MG63 (cell line): ENCODE data around the gene PANK4. TPM values are rescaled to one million over a fixed set of nuclear protein-coding genes. Genes with fewer than 3 reads are reported as not detected.
"Not testable (repeated sequence)": the region's sequence is repeated elsewhere in the genome, so short reads cannot be mapped to it uniquely, and the experiment has no call there.

Source experiments
- DNase-seq: peaks from one replicate; pipeline ENCODE4 v3.0.0-alpha.2; 2020
- H3K27me3 ChIP-seq: fragments of 250-450 bp; sonication (Bioruptor Pico); 2 replicates; pipeline ENCODE4 v1.5.1; 2020; ENCODE audit warnings: mild to moderate bottlenecking, moderate library complexity
- H3K36me3 ChIP-seq: fragments of 250-450 bp; sonication (Bioruptor Pico); 2 replicates; pipeline ENCODE4 v1.5.1; 2020; ENCODE audit warnings: mild to moderate bottlenecking, moderate library complexity
- H3K4me3 ChIP-seq: fragments of 250-450 bp; sonication (Bioruptor Pico); 2 replicates; pipeline ENCODE4 v1.5.1; 2020; ENCODE audit warnings: mild to moderate bottlenecking, moderate library complexity
- H3K9me3 ChIP-seq: fragments of 250-450 bp; sonication (Bioruptor Pico); 2 replicates; pipeline ENCODE4 v1.5.1; 2020; ENCODE audit warnings: mild to moderate bottlenecking, moderate library complexity
- total RNA-seq: library from RNA; depleted of rRNA; stranded (reverse); fragments of >200 nt; shearing (Covaris generic); gene quantifications from 2 replicates; pipeline ENCODE4 v1.2.3, GENCODE V29; 2014; ENCODE audit warnings: low replicate concordance

Gene PANK4
- total RNA-seq, 1 experiment from 2014 or later, result 17.3 TPM

- DNase-seq, H3K9me3 ChIP-seq, H3K36me3 ChIP-seq, H3K27me3 ChIP-seq, H3K4me3 ChIP-seq: not testable (repeated sequence)
Measured at GRCh38 chr1:2550309-2550861, 24.0 kb upstream of the PANK4 start.

- not testable (repeated sequence) for DNase-seq, H3K27me3 ChIP-seq, H3K4me3 ChIP-seq, H3K9me3 ChIP-seq, H3K36me3 ChIP-seq
Measured at GRCh38 chr1:2549367-2550029, 23.1 kb upstream of the PANK4 start.

GRCh38 chr1:2548068-2548589 lies 21.7 kb upstream of the PANK4 start:
- no peak overlapping the region for H3K4me3 ChIP-seq
- DNase-seq, result peak; percentile 49
- H3K9me3 ChIP-seq, result no peaks in the 10 kb centered on the region
- no peaks in the 10 kb centered on the region for H3K36me3 ChIP-seq
- no peaks in the 10 kb centered on the region for H3K27me3 ChIP-seq

GRCh38 chr1:2547210-2548067 lies 21.0 kb upstream of the PANK4 start:
- no peak for DNase-seq
- Histone ChIP-seq H3K36me3 (no peaks in the 10 kb centered on the region), H3K9me3 (no peaks in the 10 kb centered on the region), H3K4me3 (no peak overlapping the region), H3K27me3 (no peaks in the 10 kb centered on the region)

- H3K27me3 ChIP-seq, result no peaks in the 10 kb centered on the region
- H3K4me3 ChIP-seq, result peak overlapping the region; percentile 38
- H3K36me3 ChIP-seq, result no peaks in the 10 kb centered on the region
- DNase-seq, result peak; percentile 75
- no peaks in the 10 kb centered on the region for H3K9me3 ChIP-seq
Measured at GRCh38 chr1:2546515-2547209, 20.3 kb upstream of the PANK4 start.

- DNase-seq, result peak; percentile 37
Measured at GRCh38 chr1:2545754-2546514, 19.5 kb upstream of the PANK4 start.

GRCh38 chr1:2544875-2545640 lies 18.7 kb upstream of the PANK4 start:
- H3K4me3 ChIP-seq, result no peak overlapping the region
- no peaks in the 10 kb centered on the region for H3K9me3 ChIP-seq
- no peaks in the 10 kb centered on the region for H3K36me3 ChIP-seq
- no peaks in the 10 kb centered on the region for H3K27me3 ChIP-seq
- no peak for DNase-seq

More at GRCh38 chr1:2545754-2546514, 19.5 kb upstream of the PANK4 start:
- Histone ChIP-seq H3K27me3 (no peaks in the 10 kb centered on the region), H3K9me3 (no peaks in the 10 kb centered on the region), H3K4me3 (peak overlapping the region; percentile 38), H3K36me3 (no peaks in the 10 kb centered on the region)

- Histone ChIP-seq H3K4me3 (no peak overlapping the region), H3K27me3 (no peaks in the 10 kb centered on the region), H3K36me3 (no peaks in the 10 kb centered on the region), H3K9me3 (no peaks in the 10 kb centered on the region)
- DNase-seq, result no peak
Measured at GRCh38 chr1:2544093-2544874, 17.9 kb upstream of the PANK4 start.

- no peaks in the 10 kb centered on the region for H3K36me3 ChIP-seq
- no peak overlapping the region for H3K4me3 ChIP-seq
- no peaks in the 10 kb centered on the region for H3K9me3 ChIP-seq
- no peaks in the 10 kb centered on the region for H3K27me3 ChIP-seq
- no peak for DNase-seq
Measured at GRCh38 chr1:2543543-2544092, 17.2 kb upstream of the PANK4 start.

GRCh38 chr1:2542246-2542915 lies 16.0 kb upstream of the PANK4 start:
- H3K36me3 ChIP-seq, result no peaks in the 10 kb centered on the region
- no peaks in the 10 kb centered on the region for H3K27me3 ChIP-seq
- no peak for DNase-seq
- H3K9me3 ChIP-seq, result no peaks in the 10 kb centered on the region
- H3K4me3 ChIP-seq, result no peak overlapping the region

- Histone ChIP-seq H3K36me3 (no peaks in the 10 kb centered on the region), H3K27me3 (no peaks in the 10 kb centered on the region), H3K4me3 (no peak overlapping the region), H3K9me3 (no peaks in the 10 kb centered on the region)
- DNase-seq, result no peak
Measured at GRCh38 chr1:2541619-2542245, 15.3 kb upstream of the PANK4 start.

GRCh38 chr1:2540816-2541492 lies 14.6 kb upstream of the PANK4 start:
- Histone ChIP-seq H3K27me3 (no peaks in the 10 kb centered on the region), H3K9me3 (no peaks in the 10 kb centered on the region)
- DNase-seq, result no peak

GRCh38 chr1:2539312-2539907 lies 13.0 kb upstream of the PANK4 start:
- no peak for DNase-seq

More at GRCh38 chr1:2540816-2541492, 14.6 kb upstream of the PANK4 start:
- H3K36me3 ChIP-seq, result no peaks in the 10 kb centered on the region
- H3K4me3 ChIP-seq, result no peak overlapping the region

More at GRCh38 chr1:2539312-2539907, 13.0 kb upstream of the PANK4 start:
- no peaks in the 10 kb centered on the region for H3K27me3 ChIP-seq
- H3K36me3 ChIP-seq, result no peaks in the 10 kb centered on the region
- no peaks in the 10 kb centered on the region for H3K9me3 ChIP-seq
- no peak overlapping the region for H3K4me3 ChIP-seq
